ENCODE data around the gene GABPB1. TPM values are rescaled to one million over a fixed set of nuclear protein-coding genes. Genes with fewer than 3 reads are reported as not detected.

Gene GABPB1
- total RNA-seq, 2 donors from 2014 or later: 32.0 to 37.5 TPM

DNA sequence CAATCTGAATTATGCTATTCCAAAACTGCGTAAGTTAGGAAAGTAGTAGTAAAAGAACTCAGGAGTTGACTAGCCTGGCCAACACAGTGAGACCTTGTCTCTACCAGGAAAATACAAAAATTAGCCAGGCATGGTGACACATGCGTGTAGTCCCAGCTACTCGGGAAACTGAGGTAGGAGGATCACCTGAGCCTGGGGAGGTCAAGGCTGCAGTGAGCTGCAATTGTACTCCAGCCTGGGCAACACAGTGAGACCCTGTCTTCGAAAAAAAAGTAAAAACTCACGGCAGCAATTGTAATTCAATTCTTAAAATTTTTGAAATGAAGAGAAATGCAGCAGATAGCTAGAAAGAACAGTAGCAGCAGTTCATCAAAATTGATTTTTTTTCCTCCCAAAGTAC, 9.7 kb downstream of the GABPB1 start:
- H3K27ac ChIP-seq (ENCODE audit: low read depth, low read length): no peak overlapping the region
- no peak overlapping the region for H3K27ac Mint-ChIP-seq
- H3K27me3 Mint-ChIP-seq (ENCODE audit: insufficient read depth): no peaks in the 10 kb centered on the region
- no peaks in the 10 kb centered on the region for H3K9me3 ChIP-seq (ENCODE audit: control insufficient read depth, low read length)
- H3K4me1 ChIP-seq (ENCODE audit: control insufficient read depth, insufficient read depth, low read length): peaks cover 2% of the 10 kb centered on the region
- no peak for TF ChIP-seq CTCF (conservative IDR thresholded peaks at IDR 0.05)
- no peak overlapping the region for H3K9ac ChIP-seq (ENCODE audit: extremely low read depth, low read length, poor library complexity, severe bottlenecking)
- H3K9me3 Mint-ChIP-seq: no peaks in the 10 kb centered on the region
- 80 to 94% methylated on average over 5 of the region's 5 CpGs for WGBS, 2 experiments (ENCODE audit: insufficient coverage in 1 of 2, insufficient read length in 1 of 2)
- DNase-seq: no peak
- H3K36me3 Mint-ChIP-seq (ENCODE audit: low read depth): peaks cover 19% of the 10 kb centered on the region
- peaks cover 5% of the 10 kb centered on the region for H3K36me3 ChIP-seq (ENCODE audit: control insufficient read depth, insufficient read depth, low read length)
- H3K27me3 ChIP-seq (ENCODE audit: control insufficient read depth, insufficient read depth, low read length, poor library complexity, severe bottlenecking): no peaks in the 10 kb centered on the region
- H3K4me3 Mint-ChIP-seq: no peak overlapping the region
- H3K4me3 ChIP-seq (ENCODE audit: low read length): no peak overlapping the region
- peaks cover 4% of the 10 kb centered on the region for H3K4me1 Mint-ChIP-seq

DNA sequence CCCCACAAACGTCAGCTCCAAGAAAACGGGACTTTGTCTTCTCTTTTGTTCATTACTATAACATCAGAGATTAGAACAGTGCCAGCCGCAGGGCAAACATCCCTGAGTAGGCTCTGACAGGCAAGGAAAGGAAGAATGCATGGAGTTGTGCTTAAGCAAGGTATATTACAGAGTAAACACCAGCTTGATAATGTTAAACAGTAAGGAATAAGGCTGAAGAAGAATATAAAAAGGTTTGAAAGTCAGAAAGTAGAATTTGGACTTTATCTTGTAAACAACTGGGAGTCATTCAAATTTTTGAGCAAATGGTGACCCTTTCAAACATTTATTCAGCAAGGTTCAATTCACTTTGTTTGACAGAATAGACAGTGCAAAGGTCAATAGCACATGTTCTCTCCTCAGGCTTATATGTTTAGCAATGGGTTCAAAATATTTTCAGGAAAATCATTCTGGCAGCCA, 11.0 kb downstream of the GABPB1 start:
- WGBS, 2 experiments (ENCODE audit: insufficient coverage in 1 of 2, insufficient read length in 1 of 2): 96 to 100% methylated on average over 1 to 3 of the region's 3 CpGs

GRCh38 chr15:50341616-50342136, 13.3 kb downstream of the GABPB1 start:
- Histone ChIP-seq H3K27me3 (ENCODE audit: control insufficient read depth, insufficient read depth, low read length, poor library complexity, severe bottlenecking) (no peaks in the 10 kb centered on the region), H3K9me3 (ENCODE audit: control insufficient read depth, low read length) (no peaks in the 10 kb centered on the region), H3K27ac (ENCODE audit: low read depth, low read length) (no peak overlapping the region), H3K4me1 (ENCODE audit: control insufficient read depth, insufficient read depth, low read length) (no peaks in the 10 kb centered on the region), H3K9ac (ENCODE audit: extremely low read depth, low read length, poor library complexity, severe bottlenecking) (no peak overlapping the region), H3K4me3 (ENCODE audit: low read length) (no peak overlapping the region), H3K36me3 (ENCODE audit: control insufficient read depth, insufficient read depth, low read length) (peaks cover 16% of the 10 kb centered on the region)
- Mint-ChIP-seq H3K27me3 (ENCODE audit: insufficient read depth) (no peaks in the 10 kb centered on the region), H3K36me3 (ENCODE audit: low read depth) (peaks cover 29% of the 10 kb centered on the region), H3K4me1 (peaks cover 3% of the 10 kb centered on the region), H3K4me3 (no peak overlapping the region), H3K9me3 (no peaks in the 10 kb centered on the region), H3K27ac (no peak overlapping the region)
- TF ChIP-seq CTCF (conservative IDR thresholded peaks at IDR 0.05): no peak
- 93 to 97% methylated on average over 3 to 7 of the region's 7 CpGs for WGBS, 2 experiments (ENCODE audit: insufficient coverage in 1 of 2, insufficient read length in 1 of 2)
- no peak for DNase-seq

More for the DNA sequence above, 11.0 kb downstream of the GABPB1 start:
- TF ChIP-seq CTCF (conservative IDR thresholded peaks at IDR 0.05): no peak
- Histone ChIP-seq H3K9me3 (ENCODE audit: control insufficient read depth, low read length) (no peaks in the 10 kb centered on the region), H3K27ac (ENCODE audit: low read depth, low read length) (no peak overlapping the region), H3K36me3 (ENCODE audit: control insufficient read depth, insufficient read depth, low read length) (peaks cover 8% of the 10 kb centered on the region), H3K4me3 (ENCODE audit: low read length) (no peak overlapping the region), H3K27me3 (ENCODE audit: control insufficient read depth, insufficient read depth, low read length, poor library complexity, severe bottlenecking) (no peaks in the 10 kb centered on the region), H3K4me1 (ENCODE audit: control insufficient read depth, insufficient read depth, low read length) (no peaks in the 10 kb centered on the region), H3K9ac (ENCODE audit: extremely low read depth, low read length, poor library complexity, severe bottlenecking) (no peak overlapping the region)
- DNase-seq: no peak
- Mint-ChIP-seq H3K9me3 (no peaks in the 10 kb centered on the region), H3K36me3 (ENCODE audit: low read depth) (peaks cover 21% of the 10 kb centered on the region), H3K27ac (no peak overlapping the region), H3K4me1 (peaks cover 3% of the 10 kb centered on the region), H3K4me3 (no peak overlapping the region), H3K27me3 (ENCODE audit: insufficient read depth) (no peaks in the 10 kb centered on the region)

Data from endodermal cell (in vitro differentiated cells).